ENCODE results near the gene FUCA1.
A peak's percentile ranks its signal among the peaks of the same experiment; 100 is the strongest.
"Not testable (repeated sequence)": the region's sequence is repeated elsewhere in the genome, so short reads cannot be mapped to it uniquely, and the experiment has no call there.

Gene FUCA1

GRCh38 chr1:23867895-23868556 lies at the start of gene FUCA1:
TSS of gene FUCA1 (minus strand) at chr1:23868290. CDS start at chr1:23868286, 4 bp downstream.
- DNase-seq: peak; percentile 91

- peak; percentile 56 for DNase-seq
Observed at GRCh38 chr1:23916209-23917131, 48.4 kb upstream of the FUCA1 start.

- DNase-seq: no peak
Observed at GRCh38 chr1:23915466-23915865, 47.4 kb upstream of the FUCA1 start.

GRCh38 chr1:23914921-23915320 lies 46.8 kb upstream of the FUCA1 start:
- no peak for DNase-seq

GRCh38 chr1:23913212-23913880 lies 45.3 kb upstream of the FUCA1 start, which contains the start of gene CNR2:
TSS of gene CNR2 (minus strand) at chr1:23913362. CDS start at chr1:23875617, 37,745 bp downstream.
- no peak for DNase-seq

- no peak for DNase-seq
Observed at GRCh38 chr1:23911921-23912320, 43.8 kb upstream of the FUCA1 start.

GRCh38 chr1:23910553-23911246 lies 42.6 kb upstream of the FUCA1 start:
- DNase-seq: no peak

- no peak for DNase-seq
Observed at GRCh38 chr1:23910144-23910543, 42.1 kb upstream of the FUCA1 start.

- DNase-seq: no peak
Observed at GRCh38 chr1:23909412-23909811, 41.3 kb upstream of the FUCA1 start.

- no peak for DNase-seq
Observed at GRCh38 chr1:23908453-23909341, 40.6 kb upstream of the FUCA1 start.

GRCh38 chr1:23906731-23907130 lies 38.6 kb upstream of the FUCA1 start:
- no peak for DNase-seq

GRCh38 chr1:23905461-23906025 lies 37.5 kb upstream of the FUCA1 start:
- DNase-seq: no peak

GRCh38 chr1:23904748-23905357 lies 36.8 kb upstream of the FUCA1 start:
- no peak for DNase-seq

GRCh38 chr1:23903754-23904153 lies 35.7 kb upstream of the FUCA1 start:
- DNase-seq: no peak

- no peak for DNase-seq
Observed at GRCh38 chr1:23902321-23903278, 34.5 kb upstream of the FUCA1 start.

GRCh38 chr1:23900017-23900416 lies 31.9 kb upstream of the FUCA1 start:
- not testable (repeated sequence) for DNase-seq

- no peak for DNase-seq
Observed at GRCh38 chr1:23899070-23899469, 31.0 kb upstream of the FUCA1 start.

GRCh38 chr1:23897083-23897482 lies 29.0 kb upstream of the FUCA1 start:
- DNase-seq: no peak

- DNase-seq: no peak
Observed at GRCh38 chr1:23896491-23896890, 28.4 kb upstream of the FUCA1 start.

- DNase-seq: no peak
Observed at GRCh38 chr1:23895993-23896392, 27.9 kb upstream of the FUCA1 start.
